OCI-LY1 (cell line): ENCODE results near the gene LMF1.

Experiments
- H2AFZ ChIP-seq: fragments of 200-600 bp; sonication (generic), shearing (Covaris generic); 2 replicates; pipeline ENCODE4 v1.6.0; 2014; ENCODE audit warnings: antibody characterized with exemption, mild to moderate bottlenecking, low read length
- H3F3A ChIP-seq: fragments of 200-600 bp; sonication (generic), shearing (Covaris generic); 2 replicates; pipeline ENCODE4 v1.6.0; 2014; ENCODE audit warnings: mild to moderate bottlenecking, antibody characterized with exemption, low read length, moderate library complexity; ENCODE audit not compliant: insufficient read depth
- H3K27ac ChIP-seq: fragments of 200-600 bp; sonication (generic); 2 replicates; pipeline ENCODE4 v1.5.1; 2014; ENCODE audit warnings: low read length, mixed run types, mild to moderate bottlenecking, low read depth; ENCODE audit not compliant: poor library complexity, severe bottlenecking
- H3K27me3 ChIP-seq: fragments of 200-600 bp; sonication (generic); 2 replicates; pipeline ENCODE4 v1.6.0; 2014; ENCODE audit warnings: antibody characterized with exemption, mild to moderate bottlenecking, low read length, moderate library complexity; ENCODE audit not compliant: insufficient read depth
- H3K36me3 ChIP-seq: fragments of 200-600 bp; sonication (generic); 2 replicates; pipeline ENCODE4 v1.6.1; 2014; ENCODE audit warnings: mild to moderate bottlenecking, antibody characterized with exemption, low read length, moderate library complexity, mixed read lengths; ENCODE audit not compliant: insufficient read depth
- H3K4me1 ChIP-seq: fragments of 200-600 bp; sonication (generic); 2 replicates; pipeline ENCODE4 v1.5.1; 2014; ENCODE audit warnings: mild to moderate bottlenecking, low read length, moderate library complexity; ENCODE audit not compliant: insufficient read depth, severe bottlenecking
- H3K4me2 ChIP-seq: fragments of 200-600 bp; sonication (generic), shearing (Covaris generic); 2 replicates; pipeline ENCODE4 v1.6.1; 2014; ENCODE audit warnings: low read length
- H3K4me3 ChIP-seq: fragments of 200-600 bp; sonication (generic); 2 replicates; pipeline ENCODE4 v1.5.1; 2014; ENCODE audit warnings: low read length, low read depth, mild to moderate bottlenecking, mixed read lengths; ENCODE audit not compliant: poor library complexity, severe bottlenecking
- H3K79me2 ChIP-seq: fragments of 200-600 bp; shearing (Covaris generic); 2 replicates; pipeline ENCODE4 v1.6.1; 2016; ENCODE audit warnings: mixed run types, low read length, mixed read lengths; ENCODE audit not compliant: insufficient read depth
- H3K9ac ChIP-seq: fragments of 200-600 bp; sonication (generic), shearing (Covaris generic); 2 replicates; pipeline ENCODE4 v1.6.1; 2014; ENCODE audit warnings: mild to moderate bottlenecking, low read length, mixed read lengths
- H3K9me2 ChIP-seq: fragments of 200-600 bp; sonication (generic), shearing (Covaris generic); 2 replicates; pipeline ENCODE4 v1.6.1; 2014; ENCODE audit warnings: low read depth, mild to moderate bottlenecking, low read length, mixed read lengths
- H3K9me3 ChIP-seq: fragments of 200-600 bp; shearing (Covaris generic); 2 replicates; pipeline ENCODE4 v1.6.1; 2014; ENCODE audit warnings: low read length, mixed read lengths
- H4K20me1 ChIP-seq: fragments of 200-600 bp; sonication (generic), shearing (Covaris generic); 2 replicates; pipeline ENCODE4 v1.6.0; 2016; ENCODE audit warnings: mild to moderate bottlenecking, low read length; ENCODE audit not compliant: insufficient read depth
- EZH2 ChIP-seq: fragments of 200-600 bp; sonication (generic), shearing (Covaris generic); IDR thresholded peaks from 2 replicates; pipeline ENCODE4 v1.8.0; 2017; ENCODE audit warnings: borderline replicate concordance, mixed run types, mild to moderate bottlenecking, antibody characterized with exemption, low read length, moderate library complexity, mixed read lengths
- TF ChIP-seq, protein P1 (sequence below): fragments of 200-600 bp; sonication (generic), shearing (Covaris generic); IDR thresholded peaks from 2 replicates; pipeline ENCODE4 v1.5.1; 2017; ENCODE audit warnings: mild to moderate bottlenecking, antibody characterized with exemption, low read length, moderate library complexity, mixed read lengths

The LMF1 gene

DNA sequence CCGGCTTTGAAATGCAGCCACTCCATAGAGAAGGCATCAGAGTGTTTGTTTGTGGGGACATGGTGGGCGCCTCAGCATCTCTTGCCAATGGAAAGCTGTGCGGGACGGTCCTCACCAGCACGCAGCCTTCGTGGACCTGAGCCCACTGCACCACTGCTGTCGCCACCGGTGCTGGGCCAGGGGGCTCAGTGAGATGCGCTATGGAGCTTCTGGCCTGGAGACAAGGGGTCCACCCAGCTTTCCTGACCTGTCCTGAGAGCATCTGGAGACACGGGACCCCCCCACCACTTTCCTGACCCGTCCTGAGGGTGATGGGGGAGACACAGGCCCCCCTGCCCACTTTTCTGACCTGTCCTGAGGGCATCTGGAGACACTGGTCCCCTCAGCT lies 79.4 kb downstream of the LMF1 start:
- no peaks in the 10 kb centered on the region for H4K20me1 ChIP-seq

DNA sequence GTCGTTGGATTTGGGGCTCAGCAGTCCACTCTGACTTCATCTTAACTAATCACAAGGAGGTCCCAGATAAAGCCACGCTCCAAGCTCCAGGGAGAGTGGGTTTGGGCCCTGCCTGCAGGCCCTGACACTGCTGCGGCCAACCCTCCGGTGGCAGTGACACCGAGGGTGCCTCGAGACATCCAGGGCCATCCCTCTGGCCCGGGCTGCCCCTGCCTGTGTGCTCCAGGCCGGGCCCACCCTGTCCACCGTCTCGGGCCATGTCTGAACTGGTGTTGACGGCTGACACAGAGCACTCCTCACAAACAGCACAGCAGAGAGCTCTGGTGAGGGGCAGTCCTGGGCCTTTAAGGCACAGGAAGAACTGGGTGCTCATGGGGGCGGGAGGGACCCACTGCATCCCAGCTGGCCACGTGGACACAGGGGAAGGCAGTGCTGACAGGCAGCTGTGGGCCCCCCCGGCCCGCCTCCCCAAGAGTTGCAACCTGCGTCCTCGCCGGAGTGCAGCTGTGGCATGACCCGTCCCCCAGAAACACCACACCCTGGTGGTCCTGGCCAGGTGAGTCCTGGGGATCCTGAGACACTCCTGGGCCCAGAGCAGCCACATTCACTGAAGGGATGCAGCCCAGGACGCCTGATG lies 80.0 kb downstream of the LMF1 start:
- TF ChIP-seq EZH2 = no peak
- TF ChIP-seq, protein P1, sequence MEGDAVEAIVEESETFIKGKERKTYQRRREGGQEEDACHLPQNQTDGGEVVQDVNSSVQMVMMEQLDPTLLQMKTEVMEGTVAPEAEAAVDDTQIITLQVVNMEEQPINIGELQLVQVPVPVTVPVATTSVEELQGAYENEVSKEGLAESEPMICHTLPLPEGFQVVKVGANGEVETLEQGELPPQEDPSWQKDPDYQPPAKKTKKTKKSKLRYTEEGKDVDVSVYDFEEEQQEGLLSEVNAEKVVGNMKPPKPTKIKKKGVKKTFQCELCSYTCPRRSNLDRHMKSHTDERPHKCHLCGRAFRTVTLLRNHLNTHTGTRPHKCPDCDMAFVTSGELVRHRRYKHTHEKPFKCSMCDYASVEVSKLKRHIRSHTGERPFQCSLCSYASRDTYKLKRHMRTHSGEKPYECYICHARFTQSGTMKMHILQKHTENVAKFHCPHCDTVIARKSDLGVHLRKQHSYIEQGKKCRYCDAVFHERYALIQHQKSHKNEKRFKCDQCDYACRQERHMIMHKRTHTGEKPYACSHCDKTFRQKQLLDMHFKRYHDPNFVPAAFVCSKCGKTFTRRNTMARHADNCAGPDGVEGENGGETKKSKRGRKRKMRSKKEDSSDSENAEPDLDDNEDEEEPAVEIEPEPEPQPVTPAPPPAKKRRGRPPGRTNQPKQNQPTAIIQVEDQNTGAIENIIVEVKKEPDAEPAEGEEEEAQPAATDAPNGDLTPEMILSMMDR = no peak
- no peaks in the 10 kb centered on the region for H3K9me2 ChIP-seq
- no peak overlapping the region for H2AFZ ChIP-seq
- no peaks in the 10 kb centered on the region for H3K79me2 ChIP-seq
- no peaks in the 10 kb centered on the region for H3K4me1 ChIP-seq
- H3K4me2 ChIP-seq = no peak overlapping the region
- no peaks in the 10 kb centered on the region for H4K20me1 ChIP-seq
- H3K36me3 ChIP-seq = no peaks in the 10 kb centered on the region
- H3K27ac ChIP-seq = no peak overlapping the region
- H3F3A ChIP-seq = no peaks in the 10 kb centered on the region
- H3K27me3 ChIP-seq = no peaks in the 10 kb centered on the region
- H3K9ac ChIP-seq = no peak overlapping the region
- no peaks in the 10 kb centered on the region for H3K9me3 ChIP-seq
- H3K4me3 ChIP-seq = no peak overlapping the region

More for the DNA sequence above, 79.4 kb downstream of the LMF1 start:
- H3K9me2 ChIP-seq = no peaks in the 10 kb centered on the region
- H3K27me3 ChIP-seq = no peaks in the 10 kb centered on the region
- H3K9ac ChIP-seq = no peak overlapping the region
- no peaks in the 10 kb centered on the region for H3K36me3 ChIP-seq
- no peaks in the 10 kb centered on the region for H3K9me3 ChIP-seq
- no peak overlapping the region for H3K4me2 ChIP-seq
- H3K27ac ChIP-seq = no peak overlapping the region
- no peaks in the 10 kb centered on the region for H3K4me1 ChIP-seq
- H2AFZ ChIP-seq = no peak overlapping the region
- H3K79me2 ChIP-seq = no peaks in the 10 kb centered on the region
- no peak for TF ChIP-seq EZH2
- TF ChIP-seq, protein P1 = no peak
- no peaks in the 10 kb centered on the region for H3F3A ChIP-seq
- H3K4me3 ChIP-seq = no peak overlapping the region

DNA sequence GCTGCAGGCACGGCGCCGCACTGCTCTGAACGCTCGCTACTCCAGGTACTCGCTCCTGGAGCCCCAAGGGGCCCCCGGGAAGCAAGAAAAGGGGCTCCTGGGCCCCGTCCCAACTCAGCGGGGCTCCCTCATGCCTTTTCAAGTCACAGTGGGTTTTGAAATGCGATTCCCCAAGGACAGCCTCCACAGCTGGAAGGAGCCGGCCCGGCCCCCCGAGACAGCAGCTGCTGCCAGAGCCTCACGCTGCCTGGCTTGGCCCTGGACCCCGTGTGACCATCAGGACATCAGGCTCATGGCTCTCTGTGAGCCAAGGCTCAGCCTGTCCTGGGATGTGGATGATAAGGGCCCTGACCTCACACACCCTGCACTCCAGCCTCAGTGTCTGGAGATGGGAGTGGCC lies 80.6 kb downstream of the LMF1 start:
- H4K20me1 ChIP-seq = no peaks in the 10 kb centered on the region
- H3K9ac ChIP-seq = no peak overlapping the region
- no peak overlapping the region for H2AFZ ChIP-seq
- no peaks in the 10 kb centered on the region for H3K79me2 ChIP-seq
- no peak for TF ChIP-seq EZH2
- TF ChIP-seq, protein P1 = no peak
- H3K9me3 ChIP-seq = 0 out of 2 replicates have a peak, but pooled peaks cover 5% of the 10 kb centered on the region
- no peak overlapping the region for H3K4me3 ChIP-seq
- no peaks in the 10 kb centered on the region for H3K9me2 ChIP-seq
- H3K36me3 ChIP-seq = no peaks in the 10 kb centered on the region
- no peaks in the 10 kb centered on the region for H3K27me3 ChIP-seq
- no peak overlapping the region for H3K27ac ChIP-seq
- H3K4me1 ChIP-seq = no peaks in the 10 kb centered on the region
- no peaks in the 10 kb centered on the region for H3F3A ChIP-seq
- H3K4me2 ChIP-seq = no peak overlapping the region
